SK-N-SH (cell line): ENCODE results near the gene CGB8. TPM values are rescaled to one million over a fixed set of nuclear protein-coding genes. Genes with fewer than 3 reads are reported as not detected.

Experiments
- CTCF ChIA-PET: fragments of 300-600, 350-600 bp; formaldehyde crosslinking; extraction: SDS; loops from one replicate; lab custom pipeline; 2021; lab: Yijun Ruan, JAX
- POLR2A ChIA-PET: fragments of 350-600 bp; sonication (Branson Sonifier 250); formaldehyde crosslinking; extraction: SDS; loops from one replicate; lab custom pipeline; 2020; ENCODE audit warnings: antibody characterized with exemption, inconsistent platforms; lab: Yijun Ruan, JAX
- DNase-seq: peaks from one replicate; pipeline ENCODE4 v3.0.0; 2012
- H2AFZ ChIP-seq: fragments of 200-600 bp; sonication (generic); 2 replicates; pipeline ENCODE4 v1.8.1; 2016; ENCODE audit warnings: antibody characterized with exemption, mild to moderate bottlenecking, low read depth
- H3F3A ChIP-seq: fragments of 200-600 bp; sonication (generic); replicated peaks from 2 replicates; pipeline ENCODE3; 2016; ENCODE audit warnings: antibody characterized with exemption, mild to moderate bottlenecking; ENCODE audit not compliant: insufficient read depth
- H3K27ac ChIP-seq, 2 experiments: fragments of 200-500 bp in 1 of 2; fragments of 200-600 bp in 1 of 2; sonication (Bioruptor generic) in 1 of 2; sonication (generic), shearing (Covaris generic) in 1 of 2; 2 replicates each; pipeline versions ENCODE4 v1.5.1 to v1.6.1; 2014 to 2016; ENCODE audit warnings: low read depth in 2 of 2, inconsistent platforms in 1 of 2, low read length in 1 of 2, mild to moderate bottlenecking in 1 of 2, mixed read lengths in 1 of 2
- H3K27me3 ChIP-seq: fragments of 200-600 bp; sonication (generic), shearing (Covaris generic); 2 replicates; pipeline ENCODE4 v1.6.1; 2016; ENCODE audit warnings: mixed run types; ENCODE audit not compliant: insufficient read depth
- H3K36me3 ChIP-seq, 2 experiments: fragments of 200-500 bp in 1 of 2; fragments of 200-600 bp in 1 of 2; sonication (Bioruptor generic) in 1 of 2; sonication (generic) in 1 of 2; replicated peaks in 1 of 2; 2 replicates each; pipeline versions ENCODE3 to v1.5.1; 2014 to 2016; ENCODE audit warnings: low read length in 1 of 2, mild to moderate bottlenecking in 1 of 2; ENCODE audit not compliant: insufficient read depth in 2 of 2, control insufficient read depth in 1 of 2
- H3K4me1 ChIP-seq, 2 experiments: fragments of 200-500 bp in 1 of 2; fragments of 200-600 bp in 1 of 2; sonication (Bioruptor generic) in 1 of 2; sonication (generic), shearing (Covaris generic) in 1 of 2; 2 replicates each; pipeline versions ENCODE4 v1.5.1 to v1.6.1; 2014 to 2016; ENCODE audit warnings: low read depth in 1 of 2, low read length in 1 of 2, mixed run types in 1 of 2; ENCODE audit not compliant: insufficient read depth in 2 of 2, control insufficient read depth in 1 of 2
- H3K4me2 ChIP-seq: fragments of 200-600 bp; sonication (generic), shearing (Covaris generic); 2 replicates; pipeline ENCODE4 v1.6.1; 2017; ENCODE audit warnings: mixed run types
- H3K4me3 ChIP-seq, 2 experiments: fragments of 200-500 bp in 1 of 2; fragments of 200-600 bp in 1 of 2; sonication (Bioruptor generic) in 1 of 2; sonication (generic), shearing (Covaris generic) in 1 of 2; 2 replicates each; pipeline versions ENCODE4 v1.5.1 to v1.8.1; 2014 to 2016; ENCODE audit warnings: low read depth in 2 of 2, inconsistent platforms in 1 of 2, low read length in 1 of 2, mild to moderate bottlenecking in 1 of 2, mixed read lengths in 1 of 2, moderate library complexity in 1 of 2
- H3K79me2 ChIP-seq: fragments of 200-600 bp; sonication (generic); 2 replicates; pipeline ENCODE4 v1.8.1; 2017; ENCODE audit warnings: mild to moderate bottlenecking; ENCODE audit not compliant: insufficient read depth
- H3K9ac ChIP-seq: fragments of 200-600 bp; sonication (generic); 2 replicates; pipeline ENCODE4 v1.6.1; 2017; ENCODE audit warnings: mixed run types
- H3K9me2 ChIP-seq: fragments of 200-600 bp; sonication (generic); 2 replicates; pipeline ENCODE4 v1.6.1; 2017; ENCODE audit warnings: mixed run types
- H3K9me3 ChIP-seq: fragments of 200-600 bp; sonication (generic); 2 replicates; pipeline ENCODE4 v1.6.1; 2017; ENCODE audit warnings: mixed run types, mild to moderate bottlenecking, moderate library complexity
- H4K20me1 ChIP-seq: fragments of 200-600 bp; sonication (generic); 2 replicates; pipeline ENCODE4 v1.6.1; 2017; ENCODE audit warnings: mild to moderate bottlenecking, mixed run types; ENCODE audit not compliant: insufficient read depth
- CTCF ChIP-seq: fragments of 200-600 bp; sonication (generic); IDR thresholded peaks from 2 replicates; pipeline ENCODE4 v1.6.1; 2017; ENCODE audit warnings: antibody characterized with exemption, mild to moderate bottlenecking, moderate library complexity
- ELF1 ChIP-seq: IDR thresholded peaks from 2 replicates; pipeline ENCODE4 v1.4.0; 2012
- EP300 ChIP-seq, 2 experiments: IDR thresholded peaks; 2 replicates each; pipeline versions ENCODE4 v1.4.0 to v1.6.1; 2012; ENCODE audit warnings: borderline replicate concordance in 1 of 2, low read depth in 1 of 2, low read length in 1 of 2
- FOXJ3 ChIP-seq: sonication (generic); formaldehyde crosslinking; IDR thresholded peaks from 2 replicates; pipeline ENCODE4 v1.5.1; 2020; ENCODE audit warnings: mild to moderate bottlenecking, missing genetic modification reagents
- GATA2 ChIP-seq: sonication (generic); formaldehyde crosslinking; IDR thresholded peaks from 2 replicates; pipeline ENCODE4 v1.5.0; 2020; ENCODE audit warnings: mild to moderate bottlenecking, missing genetic modification reagents
- MEF2A ChIP-seq: IDR thresholded peaks from 2 replicates; pipeline ENCODE4 v1.4.0; 2012; ENCODE audit warnings: low read depth, borderline replicate concordance
- MXI1 ChIP-seq: IDR thresholded peaks from 2 replicates; pipeline ENCODE4 v1.6.1; 2012; ENCODE audit warnings: mild to moderate bottlenecking, low read depth, low read length, improper control_type of control experiment
- NFIC ChIP-seq: IDR thresholded peaks from 2 replicates; pipeline ENCODE4 v1.4.0; 2012; ENCODE audit warnings: borderline replicate concordance
- POLR2AphosphoS5 ChIP-seq: IDR thresholded peaks from 2 replicates; pipeline ENCODE4 v1.6.1; 2012; ENCODE audit warnings: low read depth, low read length
- REST ChIP-seq: IDR thresholded peaks from 2 replicates; pipeline ENCODE4 v1.6.1; 2012; ENCODE audit warnings: mild to moderate bottlenecking, low read depth, low read length, moderate library complexity
- RFX5 ChIP-seq: IDR thresholded peaks from 2 replicates; pipeline ENCODE4 v1.6.1; 2012; ENCODE audit warnings: mild to moderate bottlenecking, improper control_type of control experiment, low read length
- RXRA ChIP-seq: IDR thresholded peaks from 2 replicates; pipeline ENCODE4 v1.4.0; 2012; ENCODE audit warnings: low read depth, mild to moderate bottlenecking, borderline replicate concordance
- SMC3 ChIP-seq: IDR thresholded peaks from 2 replicates; pipeline ENCODE4 v1.6.1; 2012; ENCODE audit warnings: low read depth, low read length, improper control_type of control experiment
- TAF1 ChIP-seq: IDR thresholded peaks from 2 replicates; pipeline ENCODE4 v1.6.1; 2012; ENCODE audit warnings: low read depth, mild to moderate bottlenecking, low read length, moderate library complexity, borderline replicate concordance
- TCF12 ChIP-seq: IDR thresholded peaks from 2 replicates; pipeline ENCODE4 v1.4.0; 2012
- TEAD4 ChIP-seq: IDR thresholded peaks from 2 replicates; pipeline ENCODE4 v1.4.0; 2012; ENCODE audit warnings: mild to moderate bottlenecking, borderline replicate concordance; ENCODE audit not compliant: insufficient read depth
- YY1 ChIP-seq: IDR thresholded peaks from 2 replicates; pipeline ENCODE4 v1.4.0; 2012; ENCODE audit warnings: low read depth, mild to moderate bottlenecking
- ZBTB33 ChIP-seq: IDR thresholded peaks from 2 replicates; pipeline ENCODE4 v1.4.0; 2012; ENCODE audit warnings: low read depth, borderline replicate concordance
- WGBS: methylation state at CpG from one replicate; pipeline ENCODE4 v1.1.6; 2017; ENCODE audit warnings: low lambda C conversion rate; 5-methylcytosine and 5-hydroxymethylcytosine counted together
- polyA plus RNA-seq, 3 experiments: library from polyadenylated mRNA; depleted of rRNA; stranded (reverse); fragments of >200 nt; gene quantifications; 2 replicates each; pipeline ENCODE4 v1.2.3, GENCODE V29; 2012
- TF ChIP-seq, protein P1 (sequence below): IDR thresholded peaks from 2 replicates; pipeline ENCODE4 v1.4.0; 2012; ENCODE audit warnings: low read depth, borderline replicate concordance

CGB8 gene
- polyA plus RNA-seq, 1 of the 3 experiments (the other 2 are of a cell fraction) = 0.13 TPM

DNA sequence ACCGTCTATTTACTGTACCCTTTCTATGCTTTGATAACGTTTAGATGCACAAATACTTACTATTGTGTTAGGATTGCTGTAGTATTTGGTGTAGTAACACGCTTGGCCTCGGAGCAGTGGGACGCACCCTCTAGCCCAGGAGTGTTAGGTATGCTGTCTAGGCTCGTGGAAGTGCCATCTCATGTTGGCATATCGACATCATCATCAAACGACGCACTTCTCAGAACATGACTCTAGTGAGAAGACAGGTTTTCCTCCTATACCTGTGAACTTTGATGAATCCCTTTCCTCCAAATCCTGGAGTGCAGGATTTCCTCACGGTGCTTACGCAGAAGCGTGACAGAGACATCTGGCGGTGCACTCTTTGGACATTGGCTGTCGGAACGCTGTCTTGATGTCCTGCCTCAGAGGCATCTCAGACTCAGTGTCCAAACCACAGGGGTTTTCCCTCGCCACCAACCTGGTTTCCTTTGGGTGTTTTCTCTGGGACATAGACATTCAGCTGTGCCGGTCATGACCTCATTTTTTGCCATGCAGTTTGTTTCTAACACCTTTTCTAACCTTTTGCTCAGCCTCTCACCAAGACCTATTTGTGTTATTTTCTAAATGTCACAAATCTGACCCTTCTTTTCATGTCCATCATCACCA is 42.6 kb upstream of the CGB8 start:
- no peak for TF ChIP-seq TCF12
- TF ChIP-seq EP300 (IDR thresholded peaks at IDR 0.05; ENCODE audit: borderline replicate concordance in 1 of 2, low read depth in 1 of 2, low read length in 1 of 2) = no peak
- TF ChIP-seq, protein P1, sequence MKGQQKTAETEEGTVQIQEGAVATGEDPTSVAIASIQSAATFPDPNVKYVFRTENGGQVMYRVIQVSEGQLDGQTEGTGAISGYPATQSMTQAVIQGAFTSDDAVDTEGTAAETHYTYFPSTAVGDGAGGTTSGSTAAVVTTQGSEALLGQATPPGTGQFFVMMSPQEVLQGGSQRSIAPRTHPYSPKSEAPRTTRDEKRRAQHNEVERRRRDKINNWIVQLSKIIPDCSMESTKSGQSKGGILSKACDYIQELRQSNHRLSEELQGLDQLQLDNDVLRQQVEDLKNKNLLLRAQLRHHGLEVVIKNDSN = no peak
- TF ChIP-seq MEF2A = no peak
- no peak for TF ChIP-seq TAF1
- TF ChIP-seq FOXJ3 (CRISPR knock-in tag) = no peak
- TF ChIP-seq TEAD4 = no peak
- no peak for TF ChIP-seq SMC3
- TF ChIP-seq ZBTB33 = no peak
- no peak for TF ChIP-seq NFIC
- TF ChIP-seq RXRA = no peak
- TF ChIP-seq ELF1 = no peak
- no peak for TF ChIP-seq POLR2AphosphoS5
- TF ChIP-seq RFX5 = no peak
- no peak for TF ChIP-seq CTCF
- TF ChIP-seq REST = no peak
- TF ChIP-seq YY1 = no peak
- no peak for TF ChIP-seq GATA2 (CRISPR knock-in tag)
- no peak for TF ChIP-seq MXI1
- TF ChIP-seq, all 33 proteins: peak for 0
- no peaks in the 10 kb centered on the region for H3K27me3 ChIP-seq
- H3K9me2 ChIP-seq = no peaks in the 10 kb centered on the region
- peaks cover 96% of the 10 kb centered on the region for H3K79me2 ChIP-seq
- H3K27ac ChIP-seq = no peak overlapping the region
- 93% methylated on average over 16 of the region's 17 CpGs for WGBS
- ChIA-PET CTCF (interaction anchor here (1.3 kb wide), 1 partner anchor 14 kb away, joined by 4 read pairs; no protein-coding TSS in a partner anchor), POLR2A (no interaction called here)
- no peak overlapping the region for H3K4me2 ChIP-seq
- H3K9ac ChIP-seq = no peak overlapping the region
- H4K20me1 ChIP-seq = peaks cover 91% of the 10 kb centered on the region
- H3F3A ChIP-seq = peaks cover 16% of the 10 kb centered on the region
- H3K36me3 ChIP-seq = peaks cover 41 to 76% of the 10 kb centered on the region in 2 experiments
- H2AFZ ChIP-seq = no peak overlapping the region
- no peak overlapping the region for H3K4me3 ChIP-seq
- DNase-seq = no peak
- no peaks in the 10 kb centered on the region for H3K9me3 ChIP-seq
- H3K4me1 ChIP-seq = peaks cover 4 to 7% of the 10 kb centered on the region in 2 experiments; a peak in 1 of 4 replicates
